Upper lobe of left lung (tissue), 4 donors: ENCODE measurements around the gene IL1RAPL2.

Experiments used
- EP300 ChIP-seq, 4 donors: sonication (generic); formaldehyde crosslinking; IDR thresholded peaks; one replicate each; pipeline ENCODE4 v1.5.1; 2017; ENCODE audit warnings: antibody characterized with exemption in 4 of 4, control low read depth in 2 of 4
- POLR2A ChIP-seq, 4 donors: fragments of 450-650 bp; IDR thresholded peaks; one replicate each; pipeline ENCODE4 v1.5.1; 2016 to 2017; ENCODE audit warnings: antibody characterized with exemption in 4 of 4, mild to moderate bottlenecking in 2 of 4
- POLR2AphosphoS5 ChIP-seq, 2 donors: sonication (generic); formaldehyde crosslinking; IDR thresholded peaks; one replicate each; pipeline ENCODE4 v1.5.1; 2017; ENCODE audit warnings: antibody characterized with exemption in 2 of 2
- TF ChIP-seq, protein P1 (sequence below), 6 experiments: fragments of 450-650 bp in 4 of 6; fragments of 200-600 bp in 2 of 6; sonication (generic) in 2 of 6; IDR thresholded peaks; one replicate each; pipeline ENCODE4 v1.5.1; 2016 to 2019; ENCODE audit warnings: antibody characterized with exemption in 6 of 6

GRCh38 chrX:104697294-104697693 is 131.3 kb downstream of the IL1RAPL2 start:
- no peak for TF ChIP-seq EP300 (IDR thresholded peaks at IDR 0.05)
- TF ChIP-seq, protein P1, sequence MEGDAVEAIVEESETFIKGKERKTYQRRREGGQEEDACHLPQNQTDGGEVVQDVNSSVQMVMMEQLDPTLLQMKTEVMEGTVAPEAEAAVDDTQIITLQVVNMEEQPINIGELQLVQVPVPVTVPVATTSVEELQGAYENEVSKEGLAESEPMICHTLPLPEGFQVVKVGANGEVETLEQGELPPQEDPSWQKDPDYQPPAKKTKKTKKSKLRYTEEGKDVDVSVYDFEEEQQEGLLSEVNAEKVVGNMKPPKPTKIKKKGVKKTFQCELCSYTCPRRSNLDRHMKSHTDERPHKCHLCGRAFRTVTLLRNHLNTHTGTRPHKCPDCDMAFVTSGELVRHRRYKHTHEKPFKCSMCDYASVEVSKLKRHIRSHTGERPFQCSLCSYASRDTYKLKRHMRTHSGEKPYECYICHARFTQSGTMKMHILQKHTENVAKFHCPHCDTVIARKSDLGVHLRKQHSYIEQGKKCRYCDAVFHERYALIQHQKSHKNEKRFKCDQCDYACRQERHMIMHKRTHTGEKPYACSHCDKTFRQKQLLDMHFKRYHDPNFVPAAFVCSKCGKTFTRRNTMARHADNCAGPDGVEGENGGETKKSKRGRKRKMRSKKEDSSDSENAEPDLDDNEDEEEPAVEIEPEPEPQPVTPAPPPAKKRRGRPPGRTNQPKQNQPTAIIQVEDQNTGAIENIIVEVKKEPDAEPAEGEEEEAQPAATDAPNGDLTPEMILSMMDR (IDR thresholded peaks at IDR 0.05), result no peak
- TF ChIP-seq POLR2A (IDR thresholded peaks at IDR 0.05), result no peak
- no peak for TF ChIP-seq POLR2AphosphoS5 (IDR thresholded peaks at IDR 0.05)
